A673 (cell line): ENCODE results near the gene ITPR1. TPM values are rescaled to one million over a fixed set of nuclear protein-coding genes. Genes with fewer than 3 reads are reported as not detected.
A peak's percentile ranks its signal among the peaks of the same experiment; 100 is the strongest.

Experiments used
- BruUV-seq: library from RNA; stranded (reverse); fragments of 400-500 nt; replicated peaks from 2 replicates; lab custom pipeline; 2021; lab: Mats Ljungman, UMichigan
- CTCF ChIA-PET: fragments of 300-600 bp; sonication (Branson Sonifier 250); formaldehyde crosslinking; loops from one replicate; lab custom pipeline; 2022; ENCODE audit warnings: antibody characterized with exemption; lab: Charles Lee
- POLR2A ChIA-PET: fragments of 300-600 bp; sonication (Branson Sonifier 250); formaldehyde crosslinking; loops from one replicate; lab custom pipeline; 2022; ENCODE audit warnings: antibody characterized with exemption; ENCODE audit not compliant: low non-redundant PET; lab: Charles Lee
- DNase-seq: peaks from one replicate; pipeline ENCODE4 v3.0.0-alpha.2; 2015; ENCODE audit warnings: low spot score
- H3K27ac ChIP-seq: fragments of 200-600 bp; sonication (generic); 2 replicates; pipeline ENCODE4 v1.5.1; 2016; ENCODE audit warnings: mixed run types, low read depth, mild to moderate bottlenecking, mixed read lengths, antibody characterized with exemption, low read length; ENCODE audit not compliant: poor library complexity, severe bottlenecking
- H3K27me3 ChIP-seq: fragments of 200-600 bp; sonication (generic); replicated peaks from 2 replicates; pipeline ENCODE4 v1.6.1; 2017; ENCODE audit warnings: mixed run types, low read depth, mild to moderate bottlenecking, mixed read lengths, antibody characterized with exemption, low read length; ENCODE audit not compliant: insufficient read depth, poor library complexity
- H3K36me3 ChIP-seq: fragments of 200-600 bp; sonication (generic); 2 replicates; pipeline ENCODE4 v1.6.1; 2016; ENCODE audit warnings: mixed run types, mild to moderate bottlenecking, mixed read lengths, antibody characterized with exemption, low read length; ENCODE audit not compliant: insufficient read depth, poor library complexity, severe bottlenecking
- H3K4me1 ChIP-seq: fragments of 200-600 bp; sonication (generic); 2 replicates; pipeline ENCODE4 v1.6.1; 2017; ENCODE audit warnings: mixed run types, mild to moderate bottlenecking, mixed read lengths, antibody characterized with exemption, low read length; ENCODE audit not compliant: insufficient read depth, poor library complexity, severe bottlenecking
- H3K4me3 ChIP-seq: fragments of 200-600 bp; sonication (generic); 2 replicates; pipeline ENCODE4 v1.5.1; 2016; ENCODE audit warnings: low read depth, mixed run types, mild to moderate bottlenecking, mixed read lengths, low read length; ENCODE audit not compliant: poor library complexity, severe bottlenecking
- H3K9me3 ChIP-seq: fragments of 200-600 bp; sonication (generic); 2 replicates; pipeline ENCODE4 v1.6.1; 2016; ENCODE audit warnings: mixed run types, low read depth, mild to moderate bottlenecking, mixed read lengths, antibody characterized with exemption, low read length; ENCODE audit not compliant: poor library complexity, severe bottlenecking
- EZH2 ChIP-seq: fragments of 200-600 bp; sonication (generic); IDR thresholded peaks from 2 replicates; pipeline ENCODE4 v1.6.1; 2017; ENCODE audit warnings: borderline replicate concordance, low read depth, mild to moderate bottlenecking, mixed read lengths, antibody characterized with exemption, low read length; ENCODE audit not compliant: poor library complexity, severe bottlenecking
- intact Hi-C: fragments of 100-400 bp; cut with micrococcal nuclease; formaldehyde crosslinking; loops from one replicate; pipeline ENCODE4 v1.10.0; 2022; ENCODE audit not compliant: unreplicated experiment
- total RNA-seq: library from RNA; stranded (reverse); gene quantifications from 2 replicates; pipeline ENCODE4 v1.2.3, GENCODE V29; 2021
- TF ChIP-seq, protein P1 (sequence below): fragments of 300-800, 200-600 bp; sonication (generic); conservative IDR thresholded peaks from 2 replicates; pipeline ENCODE4 v1.5.1; 2017; ENCODE audit warnings: low read depth, mild to moderate bottlenecking, antibody characterized with exemption, low read length, moderate library complexity, mixed read lengths

ITPR1 gene
- total RNA-seq, 1 experiment from 2014 or later, result 8.6 TPM

DNA sequence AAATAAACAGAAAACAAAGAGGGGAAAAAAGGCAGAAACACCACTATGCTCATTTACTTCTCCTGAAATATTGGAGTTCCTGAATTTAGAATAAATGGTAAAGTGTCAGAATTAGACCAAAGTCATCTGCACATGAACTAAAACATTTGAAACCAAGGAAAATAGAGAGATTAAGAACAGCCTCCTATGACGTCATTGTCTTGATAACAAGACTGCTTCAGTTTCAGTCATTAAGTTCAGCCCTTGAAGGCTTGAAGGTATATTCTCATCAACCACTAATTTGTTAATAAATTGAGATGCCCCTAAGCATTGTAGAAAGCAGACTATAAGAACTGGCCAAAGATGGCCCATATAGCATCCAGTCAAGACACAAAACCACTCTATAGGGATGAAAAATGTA, 28.6 kb upstream of the ITPR1 start:
- Histone ChIP-seq H3K27me3 (no peaks in the 10 kb centered on the region), H3K36me3 (no peaks in the 10 kb centered on the region), H3K4me3 (no peak overlapping the region), H3K27ac (no peak overlapping the region), H3K9me3 (no peaks in the 10 kb centered on the region), H3K4me1 (no peaks in the 10 kb centered on the region)
- intact Hi-C loops, result no loop called here
- POLR2A ChIA-PET, result no interaction called here
- CTCF ChIA-PET, result no interaction called here
- TF ChIP-seq, protein P1, sequence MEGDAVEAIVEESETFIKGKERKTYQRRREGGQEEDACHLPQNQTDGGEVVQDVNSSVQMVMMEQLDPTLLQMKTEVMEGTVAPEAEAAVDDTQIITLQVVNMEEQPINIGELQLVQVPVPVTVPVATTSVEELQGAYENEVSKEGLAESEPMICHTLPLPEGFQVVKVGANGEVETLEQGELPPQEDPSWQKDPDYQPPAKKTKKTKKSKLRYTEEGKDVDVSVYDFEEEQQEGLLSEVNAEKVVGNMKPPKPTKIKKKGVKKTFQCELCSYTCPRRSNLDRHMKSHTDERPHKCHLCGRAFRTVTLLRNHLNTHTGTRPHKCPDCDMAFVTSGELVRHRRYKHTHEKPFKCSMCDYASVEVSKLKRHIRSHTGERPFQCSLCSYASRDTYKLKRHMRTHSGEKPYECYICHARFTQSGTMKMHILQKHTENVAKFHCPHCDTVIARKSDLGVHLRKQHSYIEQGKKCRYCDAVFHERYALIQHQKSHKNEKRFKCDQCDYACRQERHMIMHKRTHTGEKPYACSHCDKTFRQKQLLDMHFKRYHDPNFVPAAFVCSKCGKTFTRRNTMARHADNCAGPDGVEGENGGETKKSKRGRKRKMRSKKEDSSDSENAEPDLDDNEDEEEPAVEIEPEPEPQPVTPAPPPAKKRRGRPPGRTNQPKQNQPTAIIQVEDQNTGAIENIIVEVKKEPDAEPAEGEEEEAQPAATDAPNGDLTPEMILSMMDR, result no peak
- no peak for TF ChIP-seq EZH2
- BruUV-seq, result no TSS peak
- DNase-seq, result no peak

- Histone ChIP-seq H3K27ac (peak within 1 kb of the TSS; percentile 72), H3K36me3 (no peaks in the 10 kb centered on the region), H3K27me3 (peaks cover 5% of the 10 kb centered on the region), H3K4me3 (peak within 1 kb of the TSS; percentile 72), H3K9me3 (no peaks in the 10 kb centered on the region), H3K4me1 (no peaks in the 10 kb centered on the region)
- ChIA-PET POLR2A (no interaction called here), CTCF (interaction anchor here (0.5 to 1.1 kb wide), 2 partner anchors 97 to 166 kb away, joined by 3 read pairs; no protein-coding TSS in a partner anchor)
- BruUV-seq, result TSS peak; percentile 44
- TF ChIP-seq, protein P1, result no peak
- intact Hi-C loops, result no loop called here
- peak; percentile 85 for DNase-seq
These were observed 26.2 kb upstream of the ITPR1 start, which contains the start of gene SUMF1 for GRCh38 chr3:4466741-4467521. Gene SUMF1, minus strand, starts transcription at chr3:4467269. Its CDS starts 24 bp downstream, at chr3:4467245.

DNA sequence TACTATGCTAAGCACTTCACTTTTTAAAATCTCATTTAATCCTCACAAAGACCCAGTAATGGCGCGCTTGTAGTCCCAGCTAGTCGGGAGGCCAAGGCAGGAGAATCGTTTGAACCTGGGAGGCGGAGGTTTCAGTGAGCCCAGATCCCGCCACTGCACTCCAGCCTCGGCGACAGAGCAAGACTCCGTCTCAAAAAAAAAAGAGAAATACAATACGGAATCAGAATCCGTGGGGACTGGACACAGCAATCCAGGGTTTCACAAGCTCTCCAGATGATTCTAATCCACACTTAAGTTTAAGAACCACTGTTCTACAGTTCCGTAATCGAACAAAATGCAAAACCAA, 25.7 kb upstream of the ITPR1 start:
- no peaks in the 10 kb centered on the region for H3K4me1 ChIP-seq
- peak overlapping the region; percentile 72 for H3K4me3 ChIP-seq
- H3K27ac ChIP-seq, result peak overlapping the region; percentile 72
- ChIA-PET CTCF (interaction anchor here (0.5 to 1.1 kb wide), 2 partner anchors 96 to 166 kb away, joined by 3 read pairs; no protein-coding TSS in a partner anchor), POLR2A (no interaction called here)
- peaks cover 9% of the 10 kb centered on the region for H3K27me3 ChIP-seq
- intact Hi-C loops, result no loop called here
- H3K9me3 ChIP-seq, result no peaks in the 10 kb centered on the region
- DNase-seq, result no peak
- TF ChIP-seq EZH2, result no peak
- TF ChIP-seq, protein P1, result no peak
- H3K36me3 ChIP-seq, result no peaks in the 10 kb centered on the region
- no TSS peak for BruUV-seq
